Gastroesophageal sphincter (tissue), 4 donors: ENCODE data around the gene GSDMA. TPM values are rescaled to one million over a fixed set of nuclear protein-coding genes. Genes with fewer than 3 reads are reported as not detected.

Experiments
- ATAC-seq: fragments of 150-250 bp; one replicate; pipeline ENCODE4 v1.9.1; 2016; ENCODE audit warnings: mild to moderate bottlenecking, moderate library complexity
- H3K27ac ChIP-seq, 4 donors: fragments of 200-600 bp; sonication (generic) in 3 of 4; 1 replicate in 3 of 4; 2 replicates in 1 of 4; pipeline ENCODE4 v1.5.1; 2016 to 2019
- H3K27me3 ChIP-seq: fragments of 200-600 bp; sonication (generic); one replicate; pipeline ENCODE4 v1.5.1; 2019
- H3K36me3 ChIP-seq, 2 donors: fragments of 200-600 bp; sonication (generic); one replicate each; pipeline ENCODE4 v1.5.1; 2019; ENCODE audit warnings: control low read depth in 1 of 2
- H3K4me1 ChIP-seq, 3 donors: fragments of 200-600 bp; sonication (generic); 1 replicate in 2 of 3; 2 replicates in 1 of 3; pipeline ENCODE4 v1.5.1; 2016 to 2019; ENCODE audit warnings: control low read depth in 2 of 3
- H3K4me3 ChIP-seq, 2 donors: fragments of 200-600 bp; sonication (generic); one replicate each; pipeline ENCODE4 v1.5.1; 2019; ENCODE audit warnings: mild to moderate bottlenecking in 1 of 2, moderate library complexity in 1 of 2
- H3K9me3 ChIP-seq, 3 donors: fragments of 200-600 bp; sonication (generic); one replicate each; pipeline ENCODE4 v1.5.1; 2017 to 2019; ENCODE audit warnings: control low read depth in 2 of 3
- CTCF ChIP-seq, 4 experiments: fragments of 200-600 bp in 2 of 4; fragments of 450-650 bp in 2 of 4; sonication (generic) in 1 of 4; IDR thresholded peaks; one replicate each; pipeline ENCODE4 v1.5.1; 2017 to 2019; ENCODE audit warnings: antibody characterized with exemption in 4 of 4, mild to moderate bottlenecking in 2 of 4, moderate library complexity in 2 of 4
- EP300 ChIP-seq: sonication (generic); formaldehyde crosslinking; IDR thresholded peaks from one replicate; pipeline ENCODE4 v1.6.1; 2017; ENCODE audit warnings: antibody characterized with exemption, mild to moderate bottlenecking
- POLR2A ChIP-seq, 2 donors: fragments of 450-650 bp; IDR thresholded peaks; one replicate each; pipeline ENCODE4 v1.6.1; 2017; ENCODE audit warnings: antibody characterized with exemption in 2 of 2, mild to moderate bottlenecking in 2 of 2, moderate library complexity in 1 of 2
- POLR2AphosphoS5 ChIP-seq: sonication (generic); formaldehyde crosslinking; IDR thresholded peaks from one replicate; pipeline ENCODE4 v1.6.1; 2017; ENCODE audit warnings: antibody characterized with exemption
- WGBS, 2 donors: methylation state at CpG; one replicate each; pipeline ENCODE4 v1.1.5; 2018; ENCODE audit warnings: low coverage in 1 of 2; 5-methylcytosine and 5-hydroxymethylcytosine counted together
- total RNA-seq, 4 donors: library from RNA; depleted of rRNA; stranded (reverse); fragments of >200 nt; gene quantifications; one replicate each; pipeline ENCODE4 v1.1.0, GENCODE V29; 2016

The GSDMA gene
- total RNA-seq, 4 donors from 2014 or later, result 0.35 to 1.6 (median 0.54) TPM; not detected in 1

- 61 to 88% methylated on average over 4 to 10 of the region's 22 CpGs for WGBS, 2 donors
- peak overlapping the region in 3 of 4 donors; percentile 49 to 70 (median 65) for H3K27ac ChIP-seq
- no peaks in the 10 kb centered on the region for H3K9me3 ChIP-seq
- no peak for TF ChIP-seq CTCF (IDR thresholded peaks at IDR 0.05)
- no peak for TF ChIP-seq EP300
- no peak for TF ChIP-seq POLR2AphosphoS5
- TF ChIP-seq POLR2A (IDR thresholded peaks at IDR 0.05), result no peak
- ATAC-seq, result no peak
- H3K27me3 ChIP-seq, result no peaks in the 10 kb centered on the region
- H3K4me3 ChIP-seq, result peak overlapping the region in 1 of 2 donors; percentile 49
- H3K4me1 ChIP-seq, result peaks cover 0 to 16% (median 0%) of the 10 kb centered on the region in 3 donors
- H3K36me3 ChIP-seq, result no peaks in the 10 kb centered on the region
These were observed 10.7 kb upstream of the GSDMA start for GRCh38 chr17:39951924-39952679.

GRCh38 chr17:39952680-39953470 is 9.9 kb upstream of the GSDMA start:
- WGBS, 2 donors, result 0 to 6% methylated on average over 13 of the region's 55 CpGs
- H3K27ac ChIP-seq, result peak overlapping the region in 3 of 4 donors; percentile 70 to 81 (median 78)

GRCh38 chr17:39953471-39953888 is 9.3 kb upstream of the GSDMA start:
- Histone ChIP-seq H3K4me1 (peaks cover 0 to 16% (median 0%) of the 10 kb centered on the region in 3 donors), H3K27me3 (no peaks in the 10 kb centered on the region), H3K9me3 (no peaks in the 10 kb centered on the region), H3K36me3 (no peaks in the 10 kb centered on the region), H3K4me3 (peak overlapping the region; percentile 20 to 49), H3K27ac (peak overlapping the region in 3 of 4 donors; percentile 70 to 81 (median 78))
- WGBS, 2 donors, result 0% methylated on average over 3 of the region's 9 CpGs; no CpG with 5 or more reads in 1 of the 2 donors
- TF ChIP-seq EP300 (no peak), CTCF (IDR thresholded peaks at IDR 0.05) (no peak), POLR2A (IDR thresholded peaks at IDR 0.05) (no peak), POLR2AphosphoS5 (no peak)
- no peak for ATAC-seq

More at GRCh38 chr17:39952680-39953470, 9.9 kb upstream of the GSDMA start:
- Histone ChIP-seq H3K4me3 (peak overlapping the region; percentile 20 to 49), H3K27me3 (no peaks in the 10 kb centered on the region), H3K4me1 (peaks cover 0 to 16% (median 0%) of the 10 kb centered on the region in 3 donors), H3K9me3 (no peaks in the 10 kb centered on the region), H3K36me3 (no peaks in the 10 kb centered on the region)
- no peak for TF ChIP-seq POLR2AphosphoS5
- TF ChIP-seq POLR2A (IDR thresholded peaks at IDR 0.05), result peak in 1 of 2 donors; percentile 11
- ATAC-seq, result peak; percentile 95

GRCh38 chr17:39954876-39955275 is 7.9 kb upstream of the GSDMA start:
- no peaks in the 10 kb centered on the region for H3K27me3 ChIP-seq
- ATAC-seq, result no peak
- no peak overlapping the region for H3K4me3 ChIP-seq
- TF ChIP-seq POLR2AphosphoS5 (no peak), EP300 (no peak), CTCF (IDR thresholded peaks at IDR 0.05) (no peak), POLR2A (IDR thresholded peaks at IDR 0.05) (no peak)
- 80% methylated on average over 1 of the region's 4 CpGs; no CpG with 5 or more reads in 1 of the 2 donors for WGBS, 2 donors
- peaks cover 0 to 24% (median 0%) of the 10 kb centered on the region in 3 donors for H3K4me1 ChIP-seq
- H3K9me3 ChIP-seq, result no peaks in the 10 kb centered on the region
- no peak overlapping the region for H3K27ac ChIP-seq
- no peaks in the 10 kb centered on the region for H3K36me3 ChIP-seq

- H3K9me3 ChIP-seq, result no peaks in the 10 kb centered on the region
- no peak for TF ChIP-seq CTCF (IDR thresholded peaks at IDR 0.05)
- no peak for TF ChIP-seq POLR2A (IDR thresholded peaks at IDR 0.05)
- no peak for TF ChIP-seq POLR2AphosphoS5
- TF ChIP-seq EP300, result no peak
- H3K27ac ChIP-seq, result no peak overlapping the region
- no peak overlapping the region for H3K4me3 ChIP-seq
- ATAC-seq, result no peak
- 87 to 94% methylated on average over 2 to 3 of the region's 4 CpGs for WGBS, 2 donors
- H3K4me1 ChIP-seq, result peaks cover 0 to 24% (median 0%) of the 10 kb centered on the region in 3 donors
- no peaks in the 10 kb centered on the region for H3K27me3 ChIP-seq
- H3K36me3 ChIP-seq, result no peaks in the 10 kb centered on the region
These were observed 7.0 kb upstream of the GSDMA start for GRCh38 chr17:39955726-39956225.
